ENCODE measurements around the gene RALGDS. TPM values are rescaled to one million over a fixed set of nuclear protein-coding genes. Genes with fewer than 3 reads are reported as not detected.

RALGDS gene
- total and polyA plus RNA-seq, 8 donors: 43.5 to 58.9 (median 50.4) TPM

DNA sequence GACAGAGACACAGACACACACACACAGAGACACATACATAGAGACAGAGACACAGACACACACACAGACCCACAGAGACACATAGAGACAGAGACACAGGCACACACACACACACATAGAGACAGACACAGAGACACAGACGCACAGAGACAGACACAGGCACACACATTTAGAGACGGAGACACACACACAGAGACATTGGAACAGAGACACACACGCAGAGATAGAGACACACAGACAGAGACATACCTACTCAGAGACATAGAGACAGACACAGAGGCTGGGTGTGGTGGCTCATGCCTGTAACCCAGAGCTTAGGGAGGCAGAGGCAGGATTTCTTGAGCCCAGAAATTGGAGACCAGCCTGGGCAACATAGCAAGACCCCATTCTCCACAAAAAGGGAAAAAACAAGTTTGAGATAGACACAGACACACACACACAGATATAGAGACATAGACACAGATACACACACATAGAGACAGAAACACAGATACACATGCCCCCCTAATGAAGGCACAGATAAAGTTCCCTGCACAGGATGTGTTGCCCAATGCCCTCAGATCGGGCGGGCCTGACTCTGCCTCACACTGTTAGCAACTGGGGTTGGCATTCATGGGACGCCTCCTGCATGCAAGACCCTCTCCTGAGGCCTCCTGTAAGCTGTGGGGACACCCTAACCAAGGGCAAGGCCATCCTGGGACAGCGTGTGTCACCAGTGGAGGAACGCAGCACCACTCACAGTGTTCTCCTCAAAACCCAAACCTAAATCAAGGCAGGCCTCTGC, 3.3 kb upstream of the RALGDS start:
- H3K36me3 ChIP-seq: no peaks in the 10 kb centered on the region
- H3K9me3 ChIP-seq: no peaks in the 10 kb centered on the region
- H3K4me1 ChIP-seq: peaks cover 27 to 87% of the 10 kb centered on the region in 2 donors
- intact Hi-C loops (cut with DNase I): no loop called here
- TF ChIP-seq, protein P1, sequence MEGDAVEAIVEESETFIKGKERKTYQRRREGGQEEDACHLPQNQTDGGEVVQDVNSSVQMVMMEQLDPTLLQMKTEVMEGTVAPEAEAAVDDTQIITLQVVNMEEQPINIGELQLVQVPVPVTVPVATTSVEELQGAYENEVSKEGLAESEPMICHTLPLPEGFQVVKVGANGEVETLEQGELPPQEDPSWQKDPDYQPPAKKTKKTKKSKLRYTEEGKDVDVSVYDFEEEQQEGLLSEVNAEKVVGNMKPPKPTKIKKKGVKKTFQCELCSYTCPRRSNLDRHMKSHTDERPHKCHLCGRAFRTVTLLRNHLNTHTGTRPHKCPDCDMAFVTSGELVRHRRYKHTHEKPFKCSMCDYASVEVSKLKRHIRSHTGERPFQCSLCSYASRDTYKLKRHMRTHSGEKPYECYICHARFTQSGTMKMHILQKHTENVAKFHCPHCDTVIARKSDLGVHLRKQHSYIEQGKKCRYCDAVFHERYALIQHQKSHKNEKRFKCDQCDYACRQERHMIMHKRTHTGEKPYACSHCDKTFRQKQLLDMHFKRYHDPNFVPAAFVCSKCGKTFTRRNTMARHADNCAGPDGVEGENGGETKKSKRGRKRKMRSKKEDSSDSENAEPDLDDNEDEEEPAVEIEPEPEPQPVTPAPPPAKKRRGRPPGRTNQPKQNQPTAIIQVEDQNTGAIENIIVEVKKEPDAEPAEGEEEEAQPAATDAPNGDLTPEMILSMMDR (IDR thresholded peaks at IDR 0.05): no peak
- ATAC-seq (no peak), DNase-seq (no peak)
- H3K27ac ChIP-seq: peak overlapping the region in 1 of 2 donors; percentile 51
- no peak overlapping the region for H3K4me3 ChIP-seq
- H3K27me3 ChIP-seq: no peaks in the 10 kb centered on the region

DNA sequence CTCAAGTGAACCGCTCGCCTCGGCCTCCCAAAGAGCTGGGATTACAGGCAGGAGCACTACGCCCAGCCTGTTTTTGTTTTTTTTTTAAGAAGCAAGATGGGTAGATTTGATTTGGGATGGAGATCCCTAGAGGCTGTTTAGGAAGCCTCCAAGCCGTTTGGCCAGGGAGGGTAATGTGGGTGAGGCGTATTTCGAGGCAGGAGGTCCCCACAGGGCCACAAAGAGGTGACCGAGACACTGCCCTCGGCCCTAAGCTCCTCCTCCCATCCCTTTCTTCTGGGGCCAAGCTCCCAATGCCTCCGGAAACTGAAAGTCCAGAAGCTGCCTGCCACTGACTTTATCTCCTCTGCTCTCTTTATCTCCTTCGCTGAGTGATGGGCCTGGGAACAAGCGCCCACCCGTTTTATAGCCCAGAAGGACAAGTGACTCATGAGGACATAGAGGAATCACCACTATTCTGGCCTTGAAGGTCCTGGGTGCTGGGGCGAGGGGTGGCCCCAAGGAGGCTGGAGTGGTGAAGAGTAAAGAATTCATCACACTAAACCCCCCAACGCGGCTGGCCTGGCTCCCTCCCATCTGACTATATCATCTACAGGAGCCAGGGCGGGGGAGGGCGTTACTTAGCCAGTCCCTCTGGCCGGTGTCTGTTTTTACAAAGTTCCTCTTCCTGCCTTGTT, 2.0 kb upstream of the RALGDS start:
- Histone ChIP-seq H3K27ac (peak overlapping the region in 1 of 2 donors; percentile 97), H3K27me3 (no peaks in the 10 kb centered on the region), H3K4me3 (no peak overlapping the region), H3K4me1 (peaks cover 35 to 88% of the 10 kb centered on the region in 2 donors), H3K36me3 (no peaks in the 10 kb centered on the region), H3K9me3 (no peaks in the 10 kb centered on the region)
- DNase-seq (no peak), ATAC-seq (no peak)
- intact Hi-C loops (cut with DNase I): no loop called here
- TF ChIP-seq, protein P1 (IDR thresholded peaks at IDR 0.05): no peak

DNA sequence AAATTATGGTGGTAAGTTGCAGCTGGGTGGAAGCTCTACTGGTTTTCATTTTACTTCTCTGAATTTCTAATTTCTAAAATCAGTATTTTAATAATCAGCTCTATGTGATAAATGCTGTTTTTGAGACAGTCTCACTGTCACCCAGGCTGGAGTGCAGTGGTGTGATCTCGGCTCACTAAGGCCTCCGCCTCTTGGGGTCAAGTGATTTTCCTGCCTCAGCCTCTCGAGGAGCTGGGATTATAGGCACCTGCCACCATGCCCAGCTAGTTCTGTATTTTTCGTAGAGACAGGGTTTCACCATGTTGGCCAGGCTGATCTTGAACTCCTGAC, 1.5 kb upstream of the RALGDS start:
- H3K27ac ChIP-seq: peak overlapping the region in 1 of 2 donors; percentile 97
- TF ChIP-seq, protein P1 (IDR thresholded peaks at IDR 0.05): no peak
- H3K27me3 ChIP-seq: no peaks in the 10 kb centered on the region
- no peak for ATAC-seq
- H3K9me3 ChIP-seq: no peaks in the 10 kb centered on the region
- intact Hi-C loops (cut with DNase I): no loop called here
- no peaks in the 10 kb centered on the region for H3K36me3 ChIP-seq
- DNase-seq: no peak
- peaks cover 36 to 90% of the 10 kb centered on the region in 2 donors for H3K4me1 ChIP-seq
- no peak overlapping the region for H3K4me3 ChIP-seq

DNA sequence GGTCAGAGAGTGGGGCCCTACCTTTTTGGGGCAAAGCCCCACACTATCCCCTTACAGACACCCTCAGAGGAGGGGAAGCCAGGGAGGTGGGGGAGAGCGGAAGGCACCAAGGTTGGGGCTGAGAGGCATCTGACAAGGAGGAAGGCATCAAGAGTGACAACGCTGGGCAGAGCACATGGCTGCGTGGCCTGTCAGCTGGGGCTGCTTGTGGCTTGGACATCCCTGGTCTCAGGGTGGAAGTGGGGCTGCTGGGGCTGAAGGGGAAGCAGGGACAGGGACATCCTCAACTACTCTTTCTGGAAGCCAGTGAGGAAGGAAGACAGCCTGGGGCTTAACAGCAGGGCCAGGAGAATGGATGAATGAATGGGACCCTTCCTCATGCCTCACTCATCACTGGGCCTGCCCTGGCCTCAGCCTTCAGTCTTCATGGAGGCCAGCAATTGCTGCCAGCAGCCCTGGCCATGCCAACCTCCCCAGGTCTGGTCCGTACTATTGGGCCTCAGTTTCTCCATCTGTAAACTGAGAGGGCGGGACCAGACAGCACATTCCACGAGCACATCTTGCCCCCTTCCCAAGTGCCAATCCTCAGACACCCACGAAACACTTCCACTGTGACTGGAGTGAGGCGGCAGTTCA, 993 bp upstream of the RALGDS start:
- intact Hi-C loops (cut with DNase I): no loop called here

More for the DNA sequence above, 993 bp upstream of the RALGDS start:
- Histone ChIP-seq H3K27ac (peak overlapping the region; percentile 91 to 97), H3K4me3 (peak overlapping the region in 1 of 2 donors; percentile 87), H3K9me3 (no peaks in the 10 kb centered on the region), H3K36me3 (no peaks in the 10 kb centered on the region), H3K27me3 (no peaks in the 10 kb centered on the region), H3K4me1 (peaks cover 33 to 90% of the 10 kb centered on the region in 2 donors)
- DNase-seq (peak in 1 of 4 donors; percentile 82), ATAC-seq (peak; percentile 4)
- TF ChIP-seq, protein P1 (IDR thresholded peaks at IDR 0.05): no peak
